ENCODE measurements around the gene EPHA6. TPM values are rescaled to one million over a fixed set of nuclear protein-coding genes. Genes with fewer than 3 reads are reported as not detected.
"Not testable (repeated sequence)": the region's sequence is repeated elsewhere in the genome, so short reads cannot be mapped to it uniquely, and the experiment has no call there.

The EPHA6 gene
- total and polyA plus RNA-seq, 7 donors = 0.04 TPM; not detected in 6

GRCh38 chr3:96931119-96931862 is 116.9 kb downstream of the EPHA6 start:
- WGBS, 3 donors = 88 to 95% (median 92%) methylated on average over 3 of the region's 3 CpGs

DNA sequence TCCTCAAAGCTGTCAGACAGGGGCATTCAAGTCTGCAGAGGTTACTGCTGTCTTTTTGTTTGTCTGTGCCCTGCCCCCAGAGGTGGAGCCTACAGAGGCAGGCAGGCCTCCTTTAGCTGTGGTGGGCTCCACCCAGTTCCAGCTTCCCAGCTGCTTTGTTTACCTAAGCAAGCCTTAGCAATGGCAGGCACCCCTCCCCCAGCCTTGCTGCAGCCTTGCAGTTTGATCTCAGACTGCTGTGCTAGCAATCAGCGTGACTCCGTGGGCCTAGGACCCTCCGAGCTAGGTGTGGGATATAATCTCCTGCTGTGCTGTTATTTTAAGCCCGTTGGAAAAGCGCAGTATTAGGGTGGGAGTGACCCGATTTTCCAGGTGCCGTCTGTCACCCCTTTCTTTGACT is 127.7 kb downstream of the EPHA6 start:
- H3K36me3 ChIP-seq (ENCODE audit: insufficient read depth in 1 of 2, low read depth in 1 of 2); H3K27me3 ChIP-seq (ENCODE audit: insufficient read depth in 3 of 3, low read length in 2 of 3); H3K4me3 ChIP-seq; H3K4me1 ChIP-seq; ATAC-seq; DNase-seq; intact Hi-C loops (cut with DNase I); H3K27ac ChIP-seq; H3K9me3 ChIP-seq: not testable (repeated sequence)
- WGBS, 3 donors = 83 to 92% (median 90%) methylated on average over 7 of the region's 7 CpGs

More at GRCh38 chr3:96931119-96931862, 116.9 kb downstream of the EPHA6 start:
- no peaks in the 10 kb centered on the region for H3K4me1 ChIP-seq
- no peak for ATAC-seq
- DNase-seq = no peak
- no peaks in the 10 kb centered on the region for H3K27me3 ChIP-seq (ENCODE audit: insufficient read depth in 3 of 3, low read length in 2 of 3)
- H3K27ac ChIP-seq = no peak overlapping the region
- no peak for TF ChIP-seq CTCF (IDR thresholded peaks at IDR 0.05)
- peaks cover 19% of the 10 kb centered on the region for H3K9me3 ChIP-seq
- H3K36me3 ChIP-seq (ENCODE audit: insufficient read depth in 1 of 2, low read depth in 1 of 2) = no peaks in the 10 kb centered on the region
- no peak overlapping the region for H3K4me3 ChIP-seq
- intact Hi-C loops (cut with DNase I) = no loop called here

DNA sequence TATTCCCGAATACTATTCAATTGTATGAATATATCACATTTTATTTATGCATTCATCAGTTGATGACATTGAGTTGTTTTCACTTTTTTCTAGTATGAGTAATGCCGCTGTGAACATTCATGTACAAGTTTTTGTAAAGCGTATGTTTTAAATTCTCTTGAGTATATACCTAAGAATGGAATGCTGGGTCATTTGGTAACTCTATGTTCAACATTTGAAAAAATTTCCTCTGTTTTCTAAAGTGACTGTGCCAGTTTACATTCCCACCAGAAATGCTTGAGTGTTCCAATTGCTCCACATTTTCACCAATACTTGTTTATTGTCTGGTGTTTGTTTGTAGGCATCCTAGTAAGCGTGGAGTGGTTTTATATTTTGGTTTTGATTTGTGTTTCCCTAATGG is 144.5 kb downstream of the EPHA6 start:
- Histone ChIP-seq H3K4me3 (no peak overlapping the region), H3K4me1 (no peaks in the 10 kb centered on the region), H3K9me3 (no peaks in the 10 kb centered on the region), H3K36me3 (ENCODE audit: insufficient read depth in 1 of 2, low read depth in 1 of 2) (no peaks in the 10 kb centered on the region), H3K27me3 (ENCODE audit: insufficient read depth in 3 of 3, low read length in 2 of 3) (no peaks in the 10 kb centered on the region), H3K27ac (no peak overlapping the region)
- intact Hi-C loops (cut with DNase I) = no loop called here
- no peak for DNase-seq
- WGBS, 3 donors = 83 to 89% (median 85%) methylated on average over 4 of the region's 4 CpGs
- ATAC-seq = no peak
- TF ChIP-seq CTCF (IDR thresholded peaks at IDR 0.05) = no peak

GRCh38 chr3:96959474-96959873 is 145.1 kb downstream of the EPHA6 start:
- WGBS, 3 donors = 55 to 72% (median 65%) methylated on average over 1 of the region's 1 CpG
- no peak for TF ChIP-seq CTCF (IDR thresholded peaks at IDR 0.05)

GRCh38 chr3:96959901-96960641 is 145.7 kb downstream of the EPHA6 start:
- no peaks in the 10 kb centered on the region for H3K9me3 ChIP-seq

More at GRCh38 chr3:96959474-96959873, 145.1 kb downstream of the EPHA6 start:
- DNase-seq = no peak
- Histone ChIP-seq H3K9me3 (no peaks in the 10 kb centered on the region), H3K27me3 (ENCODE audit: insufficient read depth in 3 of 3, low read length in 2 of 3) (no peaks in the 10 kb centered on the region), H3K36me3 (ENCODE audit: insufficient read depth in 1 of 2, low read depth in 1 of 2) (no peaks in the 10 kb centered on the region), H3K4me3 (no peak overlapping the region), H3K4me1 (no peaks in the 10 kb centered on the region), H3K27ac (no peak overlapping the region)
- intact Hi-C loops (cut with DNase I) = no loop called here
- no peak for ATAC-seq

More at GRCh38 chr3:96959901-96960641, 145.7 kb downstream of the EPHA6 start:
- no peak for ATAC-seq
- Histone ChIP-seq H3K4me3 (no peak overlapping the region), H3K4me1 (no peaks in the 10 kb centered on the region), H3K36me3 (ENCODE audit: insufficient read depth in 1 of 2, low read depth in 1 of 2) (no peaks in the 10 kb centered on the region), H3K27ac (no peak overlapping the region), H3K27me3 (ENCODE audit: insufficient read depth in 3 of 3, low read length in 2 of 3) (no peaks in the 10 kb centered on the region)
- no peak for DNase-seq
- 64 to 69% (median 69%) methylated on average over 4 of the region's 4 CpGs for WGBS, 3 donors
- intact Hi-C loops (cut with DNase I) = no loop called here
- TF ChIP-seq CTCF (IDR thresholded peaks at IDR 0.05) = no peak
